SJSA1 (cell line): Measurements from ENCODE around the gene TEAD4. TPM values are rescaled to one million over a fixed set of nuclear protein-coding genes. Genes with fewer than 3 reads are reported as not detected.

Source experiments
- DNase-seq, 2 experiments: peaks; one replicate each; pipeline ENCODE4 v3.0.0-alpha.2; 2015 to 2020; ENCODE audit warnings: low spot score in 2 of 2, low read depth in 1 of 2
- H3K27ac ChIP-seq: fragments of 250-450 bp; sonication (Bioruptor Pico); 2 replicates; pipeline ENCODE4 v1.5.1; 2020; ENCODE audit warnings: mild to moderate bottlenecking, moderate library complexity
- H3K27me3 ChIP-seq: fragments of 250-450 bp; sonication (Bioruptor Pico); replicated peaks from 2 replicates; pipeline ENCODE4 v1.5.1; 2020; ENCODE audit warnings: mild to moderate bottlenecking, moderate library complexity
- H3K36me3 ChIP-seq: fragments of 250-450 bp; sonication (Bioruptor Pico); 2 replicates; pipeline ENCODE4 v1.5.1; 2020; ENCODE audit warnings: mild to moderate bottlenecking
- H3K4me1 ChIP-seq: fragments of 250-450 bp; sonication (Bioruptor Pico); replicated peaks from 2 replicates; pipeline ENCODE4 v1.6.1; 2021; ENCODE audit warnings: mild to moderate bottlenecking
- H3K4me3 ChIP-seq: fragments of 250-450 bp; sonication (Bioruptor Pico); 2 replicates; pipeline ENCODE4 v1.5.1; 2020; ENCODE audit warnings: mild to moderate bottlenecking
- H3K9me3 ChIP-seq: fragments of 250-450 bp; sonication (Bioruptor Pico); replicated peaks from 2 replicates; pipeline ENCODE4 v1.5.1; 2020; ENCODE audit warnings: mild to moderate bottlenecking
- total RNA-seq: library from RNA; depleted of rRNA; stranded (reverse); fragments of >200 nt; shearing (Covaris generic); gene quantifications from 2 replicates; pipeline ENCODE4 v1.2.3, GENCODE V29; 2014; rRNA removed

Gene TEAD4
- total RNA-seq, 1 experiment from 2014 or later = 36.6 TPM

GRCh38 chr12:3084742-3085141 is 125.5 kb downstream of the TEAD4 start:
- no peak overlapping the region for H3K27ac ChIP-seq

GRCh38 chr12:3085341-3086139 is 126.3 kb downstream of the TEAD4 start:
- no peak overlapping the region for H3K4me3 ChIP-seq
- no peak overlapping the region for H3K27ac ChIP-seq
- H3K9me3 ChIP-seq = no peaks in the 10 kb centered on the region
- H3K4me1 ChIP-seq = no peaks in the 10 kb centered on the region
- no peak for DNase-seq
- no peaks in the 10 kb centered on the region for H3K27me3 ChIP-seq
- H3K36me3 ChIP-seq = no peaks in the 10 kb centered on the region

More at GRCh38 chr12:3084742-3085141, 125.5 kb downstream of the TEAD4 start:
- H3K4me3 ChIP-seq = no peak overlapping the region
- no peaks in the 10 kb centered on the region for H3K27me3 ChIP-seq
- H3K4me1 ChIP-seq = no peaks in the 10 kb centered on the region
- DNase-seq = no peak
- no peaks in the 10 kb centered on the region for H3K36me3 ChIP-seq
- H3K9me3 ChIP-seq = no peaks in the 10 kb centered on the region

- no peak for DNase-seq
- no peaks in the 10 kb centered on the region for H3K9me3 ChIP-seq
- H3K36me3 ChIP-seq = no peaks in the 10 kb centered on the region
- H3K27me3 ChIP-seq = no peaks in the 10 kb centered on the region
- no peak overlapping the region for H3K27ac ChIP-seq
- H3K4me3 ChIP-seq = no peak overlapping the region
- no peaks in the 10 kb centered on the region for H3K4me1 ChIP-seq
These were observed 127.0 kb downstream of the TEAD4 start for GRCh38 chr12:3086211-3086610.

GRCh38 chr12:3086729-3087323 is 127.6 kb downstream of the TEAD4 start:
- H3K27me3 ChIP-seq = no peaks in the 10 kb centered on the region
- no peak overlapping the region for H3K4me3 ChIP-seq
- DNase-seq = no peak
- no peaks in the 10 kb centered on the region for H3K9me3 ChIP-seq
- no peaks in the 10 kb centered on the region for H3K4me1 ChIP-seq
- no peak overlapping the region for H3K27ac ChIP-seq
- H3K36me3 ChIP-seq = no peaks in the 10 kb centered on the region

GRCh38 chr12:3087758-3088650 is 128.8 kb downstream of the TEAD4 start:
- Histone ChIP-seq H3K27ac (no peak overlapping the region), H3K9me3 (no peaks in the 10 kb centered on the region), H3K4me3 (no peak overlapping the region), H3K4me1 (no peaks in the 10 kb centered on the region), H3K27me3 (no peaks in the 10 kb centered on the region), H3K36me3 (no peaks in the 10 kb centered on the region)
- no peak for DNase-seq

- DNase-seq = no peak
- Histone ChIP-seq H3K27me3 (no peaks in the 10 kb centered on the region), H3K9me3 (no peaks in the 10 kb centered on the region), H3K27ac (no peak overlapping the region), H3K36me3 (no peaks in the 10 kb centered on the region), H3K4me1 (no peaks in the 10 kb centered on the region), H3K4me3 (no peak overlapping the region)
These were observed 130.4 kb downstream of the TEAD4 start for GRCh38 chr12:3089588-3089987.

Other genes starting within 250 kb of the TEAD4 start
- gene FKBP4, start 164.4 kb upstream of the TEAD4 start, total RNA-seq = 81.8 and 91.1 TPM in 2 replicates
- gene ITFG2, start 146.7 kb upstream of the TEAD4 start, total RNA-seq = 19.7 and 22.7 TPM in 2 replicates
- 0.32 TPM in 1 of 2 replicates, not detected in the other for gene NRIP2, start 124.4 kb upstream of the TEAD4 start, total RNA-seq
- not detected in 2 replicates for gene TEX52, start 102.4 kb upstream of the TEAD4 start, total RNA-seq
- 55.9 and 66.4 TPM in 2 replicates for gene FOXM1, start 82.2 kb upstream of the TEAD4 start, total RNA-seq
- gene RHNO1, start 82.2 kb upstream of the TEAD4 start, total RNA-seq = 48.1 and 58.1 TPM in 2 replicates
- 26.8 and 39.7 TPM in 2 replicates for gene TULP3, start 68.5 kb upstream of the TEAD4 start, total RNA-seq
- 21.5 and 23.0 TPM in 2 replicates for gene TSPAN9, start 118.0 kb downstream of the TEAD4 start, total RNA-seq